SK-N-SH treated with all-trans-retinoic acid at 6 μM for 48 hours (cell line): Measurements from ENCODE around the gene NKD1.

Experiments
- ATAC-seq: fragments of 200-7000 bp; cut with Tn5 transposase; 3 replicates; pipeline ENCODE4 v1.9.1; 2020; ENCODE audit warnings: mild to moderate bottlenecking, moderate library complexity
- BACH2 ChIP-seq: fragments of 250-450 bp; sonication (Bioruptor Pico); IDR thresholded peaks from 2 replicates; pipeline ENCODE4 v1.9.0; 2021; ENCODE audit warnings: mild to moderate bottlenecking, borderline replicate concordance
- CSDC2 ChIP-seq: fragments of 250-450 bp; sonication (Bioruptor Pico); IDR thresholded peaks from 2 replicates; pipeline ENCODE4 v1.5.0; 2020; ENCODE audit warnings: mild to moderate bottlenecking, moderate library complexity
- ESRRG ChIP-seq: fragments of 250-450 bp; sonication (Bioruptor Pico); IDR thresholded peaks from 2 replicates; pipeline ENCODE4 v1.6.1; 2021; ENCODE audit warnings: mild to moderate bottlenecking
- GLIS3 ChIP-seq: fragments of 250-450 bp; sonication (Bioruptor Pico); IDR thresholded peaks from 2 replicates; pipeline ENCODE4 v1.5.0; 2020; ENCODE audit warnings: mild to moderate bottlenecking, moderate library complexity
- ISL1 ChIP-seq: fragments of 250-450 bp; sonication (Bioruptor Pico); IDR thresholded peaks from 2 replicates; pipeline ENCODE4 v2.1.2; 2022; ENCODE audit warnings: mild to moderate bottlenecking, moderate library complexity
- OSR1 ChIP-seq: fragments of 250-450 bp; sonication (Bioruptor Pico); IDR thresholded peaks from 2 replicates; pipeline ENCODE4 v1.8.0; 2022; ENCODE audit warnings: moderate library complexity, mild to moderate bottlenecking, inconsistent platforms
- PPARA ChIP-seq: fragments of 250-450 bp; sonication (Bioruptor Pico); IDR thresholded peaks from 2 replicates; pipeline ENCODE4 v1.5.0; 2020; ENCODE audit warnings: mild to moderate bottlenecking, borderline replicate concordance
- RARB ChIP-seq: fragments of 250-450 bp; sonication (Bioruptor Pico); IDR thresholded peaks from 2 replicates; pipeline ENCODE4 v1.8.0; 2021; ENCODE audit warnings: mild to moderate bottlenecking, moderate library complexity
- SNAI2 ChIP-seq: fragments of 250-450 bp; sonication (Bioruptor Pico); IDR thresholded peaks from 2 replicates; pipeline ENCODE4 v1.5.0; 2020; ENCODE audit warnings: mild to moderate bottlenecking, moderate library complexity
- TCF4 ChIP-seq: fragments of 250-450 bp; sonication (Bioruptor Pico); IDR thresholded peaks from 2 replicates; pipeline ENCODE4 v1.8.0; 2021; ENCODE audit warnings: mild to moderate bottlenecking, moderate library complexity, borderline replicate concordance
- TOX ChIP-seq: fragments of 250-450 bp; sonication (Bioruptor Pico); IDR thresholded peaks from 2 replicates; pipeline ENCODE4 v1.8.0; 2021; ENCODE audit warnings: mild to moderate bottlenecking, moderate library complexity, borderline replicate concordance
- ZC3H10 ChIP-seq: fragments of 250-450 bp; sonication (Bioruptor Pico); IDR thresholded peaks from 2 replicates; pipeline ENCODE4 v1.5.1; 2021; ENCODE audit warnings: mild to moderate bottlenecking, moderate library complexity
- ZFP3 ChIP-seq: fragments of 250-450 bp; sonication (Bioruptor Pico); IDR thresholded peaks from 2 replicates; pipeline ENCODE4 v1.5.0; 2020; ENCODE audit warnings: mild to moderate bottlenecking, moderate library complexity
- ZFP30 ChIP-seq: fragments of 450-650 bp; formaldehyde crosslinking; IDR thresholded peaks from 2 replicates; pipeline ENCODE4 v1.5.0; 2022; ENCODE audit warnings: mild to moderate bottlenecking, moderate library complexity
- ZNF565 ChIP-seq: fragments of 450-650 bp; formaldehyde crosslinking; conservative IDR thresholded peaks from 2 replicates; pipeline ENCODE4 v1.5.0; 2020; ENCODE audit warnings: low read depth, mild to moderate bottlenecking, moderate library complexity
- ZNF70 ChIP-seq: fragments of 450-650 bp; formaldehyde crosslinking; IDR thresholded peaks from 2 replicates; pipeline ENCODE4 v1.5.0; 2020; ENCODE audit warnings: mild to moderate bottlenecking, moderate library complexity
- ZNF8 ChIP-seq: fragments of 450-650 bp; formaldehyde crosslinking; IDR thresholded peaks from 2 replicates; pipeline ENCODE4 v1.5.0; 2020; ENCODE audit warnings: mild to moderate bottlenecking, moderate library complexity
- TF ChIP-seq, protein P1 (sequence below): fragments of 250-450 bp; sonication (Bioruptor Pico); IDR thresholded peaks from 2 replicates; pipeline ENCODE4 v1.5.1; 2021; ENCODE audit warnings: mild to moderate bottlenecking, moderate library complexity
- TF ChIP-seq, protein P2 (sequence below): fragments of 250-450 bp; sonication (Bioruptor Pico); IDR thresholded peaks from 2 replicates; pipeline ENCODE4 v1.8.0; 2021; ENCODE audit warnings: low read depth, mild to moderate bottlenecking, moderate library complexity, borderline replicate concordance
- TF ChIP-seq, protein P3 (sequence below): fragments of 250-450 bp; sonication (Bioruptor Pico); IDR thresholded peaks from 2 replicates; pipeline ENCODE4 v1.5.0; 2020; ENCODE audit warnings: mild to moderate bottlenecking, moderate library complexity
- TF ChIP-seq, protein P4 (sequence below): fragments of 250-450 bp; sonication (Bioruptor Pico); IDR thresholded peaks from 2 replicates; pipeline ENCODE4 v1.8.0; 2020; ENCODE audit warnings: mild to moderate bottlenecking, moderate library complexity, borderline replicate concordance

Gene NKD1

DNA sequence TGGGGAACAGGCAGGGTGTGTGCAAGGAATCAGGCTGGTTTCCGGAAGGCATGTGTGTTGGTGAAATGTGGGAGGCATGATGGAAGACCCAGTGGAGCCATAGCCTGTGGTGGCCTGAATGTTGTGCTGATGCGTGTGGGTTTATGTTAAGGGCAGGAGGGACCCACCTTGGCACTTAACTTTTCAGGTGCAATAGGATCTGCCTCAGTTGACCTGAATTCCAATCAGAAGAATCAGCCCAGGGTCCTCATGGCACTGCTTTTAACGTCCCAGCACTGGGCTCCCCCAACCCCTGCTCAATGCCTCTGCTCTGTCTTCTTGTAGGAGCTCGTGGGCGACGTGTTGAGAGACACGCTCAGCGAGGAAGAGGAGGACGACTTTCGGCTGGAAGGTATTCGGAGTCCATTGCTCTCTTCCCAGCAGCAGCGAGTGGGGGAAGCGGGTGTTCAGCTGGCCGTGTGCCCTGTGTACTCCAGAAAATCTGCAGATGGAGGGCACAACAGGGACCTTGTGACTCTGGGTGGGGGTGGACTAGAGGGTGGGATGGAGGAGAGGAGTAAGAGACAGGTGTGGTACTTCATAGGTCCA lies 59.9 kb downstream of the NKD1 start:
- ATAC-seq = no peak
- TF ChIP-seq OSR1 = no peak
- TF ChIP-seq ZNF8 (CRISPR knock-in tag) = no peak

DNA sequence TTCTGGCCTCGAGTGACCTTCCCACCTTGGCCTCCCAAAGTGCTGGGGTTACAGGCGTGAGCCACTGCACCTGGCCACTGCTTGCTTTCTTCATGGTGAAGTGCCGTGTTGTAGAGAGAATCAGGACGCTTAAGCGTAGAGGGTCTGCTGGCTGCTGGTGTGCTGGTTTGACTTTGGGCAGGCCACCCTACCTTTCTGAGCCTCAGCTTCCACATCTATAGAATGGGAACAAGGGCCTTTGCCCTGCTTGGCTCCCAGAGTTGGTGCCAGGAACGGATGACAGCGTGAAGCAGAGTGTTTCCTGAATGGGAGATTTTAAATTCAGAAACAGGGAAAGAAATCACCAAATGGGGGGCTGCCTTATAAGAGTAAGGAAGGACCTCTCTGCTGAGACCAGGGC lies 60.9 kb downstream of the NKD1 start:
- no peak for TF ChIP-seq TCF4
- no peak for TF ChIP-seq BACH2 (CRISPR knock-in tag)
- TF ChIP-seq, protein P1, sequence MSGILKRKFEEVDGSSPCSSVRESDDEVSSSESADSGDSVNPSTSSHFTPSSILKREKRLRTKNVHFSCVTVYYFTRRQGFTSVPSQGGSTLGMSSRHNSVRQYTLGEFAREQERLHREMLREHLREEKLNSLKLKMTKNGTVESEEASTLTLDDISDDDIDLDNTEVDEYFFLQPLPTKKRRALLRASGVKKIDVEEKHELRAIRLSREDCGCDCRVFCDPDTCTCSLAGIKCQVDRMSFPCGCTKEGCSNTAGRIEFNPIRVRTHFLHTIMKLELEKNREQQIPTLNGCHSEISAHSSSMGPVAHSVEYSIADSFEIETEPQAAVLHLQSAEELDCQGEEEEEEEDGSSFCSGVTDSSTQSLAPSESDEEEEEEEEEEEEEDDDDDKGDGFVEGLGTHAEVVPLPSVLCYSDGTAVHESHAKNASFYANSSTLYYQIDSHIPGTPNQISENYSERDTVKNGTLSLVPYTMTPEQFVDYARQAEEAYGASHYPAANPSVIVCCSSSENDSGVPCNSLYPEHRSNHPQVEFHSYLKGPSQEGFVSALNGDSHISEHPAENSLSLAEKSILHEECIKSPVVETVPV (CRISPR knock-in tag) = no peak
- TF ChIP-seq GLIS3 (CRISPR knock-in tag) = no peak
- TF ChIP-seq ZFP3 (CRISPR knock-in tag) = no peak
- TF ChIP-seq ZNF8 (CRISPR knock-in tag) = no peak
- TF ChIP-seq ZC3H10 (CRISPR knock-in tag) = no peak
- no peak for ATAC-seq

DNA sequence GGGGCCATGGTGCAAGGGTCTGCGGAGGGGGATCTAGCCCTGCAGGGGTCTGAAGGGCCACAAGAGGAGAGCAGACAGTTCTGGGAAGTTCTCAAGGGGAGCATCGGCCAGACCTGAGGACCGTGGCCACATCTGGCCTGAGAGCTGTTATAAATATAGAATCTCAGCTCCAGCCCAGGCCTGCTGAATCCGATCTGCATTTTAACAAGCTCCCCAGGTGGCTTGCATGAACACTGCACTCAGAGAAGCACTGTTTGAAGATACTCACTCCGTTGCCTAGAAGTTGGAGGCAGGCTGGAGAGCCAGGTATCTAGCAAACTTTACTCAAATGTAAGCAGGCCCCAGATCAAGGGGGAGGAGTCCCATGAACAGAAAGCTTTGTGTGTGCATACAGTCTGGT lies 61.3 kb downstream of the NKD1 start:
- no peak; the same call in 2 of the 3 replicates for ATAC-seq
- no peak for TF ChIP-seq ISL1 (CRISPR knock-in tag)
- TF ChIP-seq CSDC2 (CRISPR knock-in tag) = no peak
- TF ChIP-seq ESRRG = no peak
- TF ChIP-seq PPARA (CRISPR knock-in tag) = no peak
- no peak for TF ChIP-seq ZFP30
- TF ChIP-seq, protein P2, sequence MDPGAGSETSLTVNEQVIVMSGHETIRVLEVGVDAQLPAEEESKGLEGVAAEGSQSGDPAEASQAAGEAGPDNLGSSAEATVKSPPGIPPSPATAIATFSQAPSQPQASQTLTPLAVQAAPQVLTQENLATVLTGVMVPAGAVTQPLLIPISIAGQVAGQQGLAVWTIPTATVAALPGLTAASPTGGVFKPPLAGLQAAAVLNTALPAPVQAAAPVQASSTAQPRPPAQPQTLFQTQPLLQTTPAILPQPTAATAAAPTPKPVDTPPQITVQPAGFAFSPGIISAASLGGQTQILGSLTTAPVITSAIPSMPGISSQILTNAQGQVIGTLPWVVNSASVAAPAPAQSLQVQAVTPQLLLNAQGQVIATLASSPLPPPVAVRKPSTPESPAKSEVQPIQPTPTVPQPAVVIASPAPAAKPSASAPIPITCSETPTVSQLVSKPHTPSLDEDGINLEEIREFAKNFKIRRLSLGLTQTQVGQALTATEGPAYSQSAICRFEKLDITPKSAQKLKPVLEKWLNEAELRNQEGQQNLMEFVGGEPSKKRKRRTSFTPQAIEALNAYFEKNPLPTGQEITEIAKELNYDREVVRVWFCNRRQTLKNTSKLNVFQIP (CRISPR knock-in tag) = no peak
- no peak for TF ChIP-seq RARB (CRISPR knock-in tag)
- TF ChIP-seq, protein P3, sequence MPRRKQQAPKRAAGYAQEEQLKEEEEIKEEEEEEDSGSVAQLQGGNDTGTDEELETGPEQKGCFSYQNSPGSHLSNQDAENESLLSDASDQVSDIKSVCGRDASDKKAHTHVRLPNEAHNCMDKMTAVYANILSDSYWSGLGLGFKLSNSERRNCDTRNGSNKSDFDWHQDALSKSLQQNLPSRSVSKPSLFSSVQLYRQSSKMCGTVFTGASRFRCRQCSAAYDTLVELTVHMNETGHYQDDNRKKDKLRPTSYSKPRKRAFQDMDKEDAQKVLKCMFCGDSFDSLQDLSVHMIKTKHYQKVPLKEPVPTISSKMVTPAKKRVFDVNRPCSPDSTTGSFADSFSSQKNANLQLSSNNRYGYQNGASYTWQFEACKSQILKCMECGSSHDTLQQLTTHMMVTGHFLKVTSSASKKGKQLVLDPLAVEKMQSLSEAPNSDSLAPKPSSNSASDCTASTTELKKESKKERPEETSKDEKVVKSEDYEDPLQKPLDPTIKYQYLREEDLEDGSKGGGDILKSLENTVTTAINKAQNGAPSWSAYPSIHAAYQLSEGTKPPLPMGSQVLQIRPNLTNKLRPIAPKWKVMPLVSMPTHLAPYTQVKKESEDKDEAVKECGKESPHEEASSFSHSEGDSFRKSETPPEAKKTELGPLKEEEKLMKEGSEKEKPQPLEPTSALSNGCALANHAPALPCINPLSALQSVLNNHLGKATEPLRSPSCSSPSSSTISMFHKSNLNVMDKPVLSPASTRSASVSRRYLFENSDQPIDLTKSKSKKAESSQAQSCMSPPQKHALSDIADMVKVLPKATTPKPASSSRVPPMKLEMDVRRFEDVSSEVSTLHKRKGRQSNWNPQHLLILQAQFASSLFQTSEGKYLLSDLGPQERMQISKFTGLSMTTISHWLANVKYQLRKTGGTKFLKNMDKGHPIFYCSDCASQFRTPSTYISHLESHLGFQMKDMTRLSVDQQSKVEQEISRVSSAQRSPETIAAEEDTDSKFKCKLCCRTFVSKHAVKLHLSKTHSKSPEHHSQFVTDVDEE (CRISPR knock-in tag) = no peak
- no peak for TF ChIP-seq BACH2 (CRISPR knock-in tag)
- no peak for TF ChIP-seq OSR1
- no peak for TF ChIP-seq SNAI2 (CRISPR knock-in tag)
- TF ChIP-seq ZNF8 (CRISPR knock-in tag) = no peak
- no peak for TF ChIP-seq ZNF565 (CRISPR knock-in tag)

DNA sequence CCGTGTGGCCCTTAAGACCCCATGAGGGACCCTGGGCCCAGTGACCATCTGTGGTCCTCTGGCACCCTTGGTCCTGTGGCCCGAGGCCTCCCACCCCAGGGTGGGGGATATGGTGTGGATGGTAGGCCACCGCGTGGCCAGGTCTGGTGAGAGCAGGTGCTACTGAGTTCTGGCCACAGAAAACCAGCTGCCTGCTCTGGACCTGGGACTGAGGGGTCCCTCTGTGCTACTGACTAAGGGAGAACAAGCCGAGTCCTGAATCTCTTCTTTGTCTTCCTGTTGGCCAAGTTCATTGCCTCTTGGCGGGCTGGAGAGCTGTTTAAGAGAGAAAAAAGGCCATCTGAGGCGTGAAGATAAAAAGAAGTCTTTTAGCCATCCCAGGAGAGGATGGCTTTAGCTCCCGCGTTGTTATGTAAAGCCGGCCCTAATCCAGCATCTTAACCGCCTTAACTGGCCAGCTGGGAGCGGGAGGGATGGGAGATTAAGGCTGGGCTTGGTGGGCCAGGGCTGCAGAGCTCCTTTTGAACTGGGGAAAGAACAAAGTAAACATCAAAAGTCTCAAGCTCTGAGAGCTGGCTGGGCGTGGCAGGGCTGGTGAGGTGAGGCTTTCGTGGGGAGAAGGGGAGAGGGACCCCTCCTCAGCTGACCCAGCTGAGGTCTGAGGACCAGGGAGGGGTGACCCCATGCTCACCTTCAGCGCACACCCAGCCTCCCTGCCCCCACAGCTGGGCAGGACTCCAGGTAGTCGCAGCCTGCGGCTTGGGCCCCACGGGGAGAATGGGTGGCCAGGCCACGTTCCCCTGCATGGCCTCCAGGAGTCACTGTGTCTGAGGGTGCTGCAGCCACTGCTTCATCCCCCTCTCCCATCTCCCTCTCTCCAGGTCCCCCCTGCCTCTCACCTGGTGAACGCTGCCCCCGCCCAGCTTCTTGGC lies 62.4 kb downstream of the NKD1 start:
- no peak for ATAC-seq
- TF ChIP-seq, protein P4, sequence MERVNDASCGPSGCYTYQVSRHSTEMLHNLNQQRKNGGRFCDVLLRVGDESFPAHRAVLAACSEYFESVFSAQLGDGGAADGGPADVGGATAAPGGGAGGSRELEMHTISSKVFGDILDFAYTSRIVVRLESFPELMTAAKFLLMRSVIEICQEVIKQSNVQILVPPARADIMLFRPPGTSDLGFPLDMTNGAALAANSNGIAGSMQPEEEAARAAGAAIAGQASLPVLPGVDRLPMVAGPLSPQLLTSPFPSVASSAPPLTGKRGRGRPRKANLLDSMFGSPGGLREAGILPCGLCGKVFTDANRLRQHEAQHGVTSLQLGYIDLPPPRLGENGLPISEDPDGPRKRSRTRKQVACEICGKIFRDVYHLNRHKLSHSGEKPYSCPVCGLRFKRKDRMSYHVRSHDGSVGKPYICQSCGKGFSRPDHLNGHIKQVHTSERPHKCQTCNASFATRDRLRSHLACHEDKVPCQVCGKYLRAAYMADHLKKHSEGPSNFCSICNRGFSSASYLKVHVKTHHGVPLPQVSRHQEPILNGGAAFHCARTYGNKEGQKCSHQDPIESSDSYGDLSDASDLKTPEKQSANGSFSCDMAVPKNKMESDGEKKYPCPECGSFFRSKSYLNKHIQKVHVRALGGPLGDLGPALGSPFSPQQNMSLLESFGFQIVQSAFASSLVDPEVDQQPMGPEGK (CRISPR knock-in tag) = no peak
- TF ChIP-seq, protein P3 (CRISPR knock-in tag) = no peak
- TF ChIP-seq TOX (CRISPR knock-in tag) (no peak), ISL1 (CRISPR knock-in tag) (no peak), OSR1 (no peak), ZNF565 (CRISPR knock-in tag) (no peak), ZNF70 (CRISPR knock-in tag) (no peak)
- TF ChIP-seq, protein P2 (CRISPR knock-in tag) = no peak
